Heart right ventricle (tissue), 16 donors: ENCODE measurements around the gene DESI2. TPM values are rescaled to one million over a fixed set of nuclear protein-coding genes. Genes with fewer than 3 reads are reported as not detected.

Source experiments
- ATAC-seq, 8 donors: fragments of 200-7000 bp; cut with Tn5 transposase; one replicate each; pipeline ENCODE4 v1.9.1; 2020; ENCODE audit warnings: mild to moderate bottlenecking in 8 of 8, moderate library complexity in 8 of 8, moderate number of reproducible peaks in 1 of 8
- DNase-seq, 2 donors: peaks; one replicate each; pipeline ENCODE4 v3.0.0-alpha.2; 2020
- H3K27ac ChIP-seq, 10 donors: fragments of 200-600 bp; sonication (generic) in 2 of 10; one replicate each; pipeline versions ENCODE4 v1.5.0 to v1.8.0; 2020 to 2022; ENCODE audit warnings: mild to moderate bottlenecking in 3 of 10
- H3K27me3 ChIP-seq, 7 donors: fragments of 200-600 bp; one replicate each; pipeline ENCODE4 v1.8.0; 2021 to 2022; ENCODE audit warnings: mild to moderate bottlenecking in 2 of 7
- H3K36me3 ChIP-seq, 9 donors: fragments of 200-600 bp; sonication (generic) in 1 of 9; one replicate each; pipeline versions ENCODE4 v1.5.0 to v1.8.0; 2020 to 2022; ENCODE audit warnings: mild to moderate bottlenecking in 2 of 9
- H3K4me1 ChIP-seq, 9 donors: fragments of 200-600 bp; sonication (generic) in 1 of 9; one replicate each; pipeline versions ENCODE4 v1.5.0 to v1.8.0; 2020 to 2022; ENCODE audit warnings: mild to moderate bottlenecking in 4 of 9
- H3K4me3 ChIP-seq, 10 donors: fragments of 200-600 bp; sonication (generic) in 2 of 10; one replicate each; pipeline versions ENCODE4 v1.5.0 to v1.8.0; 2020 to 2022; ENCODE audit warnings: mild to moderate bottlenecking in 7 of 10, moderate library complexity in 2 of 10
- H3K9me3 ChIP-seq, 11 donors: fragments of 200-600 bp in 10 of 11; sonication (generic) in 2 of 11; one replicate each; pipeline versions ENCODE4 v1.5.0 to v1.8.0; 2013 to 2022; ENCODE audit warnings: mild to moderate bottlenecking in 2 of 11, control low read depth in 1 of 11, moderate library complexity in 1 of 11
- WGBS, 2 donors: extraction: QIAGEN DNeasy Blood & Tissue Kit; methylation state at CpG; one replicate each; pipeline ENCODE4 v1.1.7; 2013; ENCODE audit warnings: inconsistent platforms in 1 of 2; 5-methylcytosine and 5-hydroxymethylcytosine counted together
- intact Hi-C, 10 donors: fragments of 100-400 bp; cut with DNase I; formaldehyde crosslinking; loops; one replicate each; pipeline versions ENCODE4 v1.11.1 to v1.14.2; 2022
- polyA plus RNA-seq, 2 donors: library from polyadenylated mRNA; stranded (reverse); fragments of 200-250 nt; gene quantifications; one replicate each; pipeline ENCODE4 v1.2.3, GENCODE V29; 2013
- total RNA-seq, 10 donors: library from RNA; stranded (reverse); fragmentation: NEBNext Ultra II Directional in 3 of 10; extraction: Animal tissue kit (Norgen Biotek cat#: 25700) in 3 of 10; gene quantifications; one replicate each; pipeline versions ENCODE4 v1.2.1 to v1.2.4, GENCODE V29; 2021 to 2023
- TF ChIP-seq, protein P1 (sequence below), 9 donors: fragments of 200-600 bp; sonication (generic) in 2 of 9; IDR thresholded peaks; one replicate each; pipeline versions ENCODE4 v1.5.0 to v1.8.0; 2021 to 2022; ENCODE audit warnings: antibody characterized with exemption in 9 of 9, mild to moderate bottlenecking in 5 of 9, moderate library complexity in 1 of 9
- donor health status: Arrhythmogenic right ventricular cardiomyopathy.
- donor health status: ischemic (EF 13 %, LVEDD 7.1; RV severe dilation, severe dysfunction).
- donor health status: healthy with polysubstance abuse.
- donor health status: DM: no; HTN: yes; CAD: no.
- donor health status: DM: no; HTN: no; CAD: no.
- donor health status: ischemic (EF 25% LVEDD 6.9; RV normal size, moderate dysfunction).
- donor health status: ischemic (EF 25% LVEDD 5.7; RV mildly dilated, moderate dysfunction).
- donor health status: healthy.
- donor health status: DM: yes; HTN: yes; CAD: no.
- donor health status: Ischemic cardiomyopathy.
- donor health status: ischemic (EF 35%, LVEDD 5.7; RV mildly dilated, moderate dysfunction).
- donor health status: nonischemic (EF 11% LVEDD 7.7; RV severe dilation, severe dysfunction).
- donor health status: DM: yes; HTN: yes; CAD: no.
- donor health status: PGD.
- donor health status: ischemic (EF 29% LVEDD 5.4; RV normal size, mild dysfunction).
- donor health status: nonischemic (EF 23%, LVEDD 6.1; RV moderate dilation, normal function).

Gene DESI2
- total and polyA plus RNA-seq, 12 donors: 11.7 to 24.0 (median 20.5) TPM

DNA sequence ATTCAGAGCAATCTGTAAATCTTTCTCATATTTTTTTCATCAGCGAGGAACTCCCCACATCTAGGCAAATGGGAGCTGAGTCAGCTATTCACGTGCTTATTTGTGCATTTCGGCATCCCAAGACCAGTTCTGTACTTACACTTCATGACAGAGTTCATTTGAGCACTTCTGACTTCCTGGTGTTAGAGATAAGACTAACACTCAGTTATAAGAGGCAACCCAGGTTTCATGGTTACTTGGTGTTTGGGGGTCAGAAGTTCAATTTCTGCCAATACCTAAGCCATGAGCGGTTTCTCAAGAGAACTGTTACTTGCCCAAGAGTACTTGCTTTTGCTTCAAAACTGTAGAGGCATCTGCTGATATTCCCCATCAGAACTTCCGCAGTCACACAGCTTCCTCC is 24.1 kb upstream of the DESI2 start:
- Histone ChIP-seq H3K36me3 (no peaks in the 10 kb centered on the region), H3K4me3 (no peak overlapping the region), H3K9me3 (peaks cover 0 to 12% (median 0%) of the 10 kb centered on the region in 11 donors), H3K27ac (no peak overlapping the region), H3K27me3 (no peaks in the 10 kb centered on the region), H3K4me1 (no peaks in the 10 kb centered on the region)
- 72 to 78% methylated on average over 5 of the region's 5 CpGs for WGBS, 2 donors
- DNase-seq (no peak), ATAC-seq (no peak)
- TF ChIP-seq, protein P1, sequence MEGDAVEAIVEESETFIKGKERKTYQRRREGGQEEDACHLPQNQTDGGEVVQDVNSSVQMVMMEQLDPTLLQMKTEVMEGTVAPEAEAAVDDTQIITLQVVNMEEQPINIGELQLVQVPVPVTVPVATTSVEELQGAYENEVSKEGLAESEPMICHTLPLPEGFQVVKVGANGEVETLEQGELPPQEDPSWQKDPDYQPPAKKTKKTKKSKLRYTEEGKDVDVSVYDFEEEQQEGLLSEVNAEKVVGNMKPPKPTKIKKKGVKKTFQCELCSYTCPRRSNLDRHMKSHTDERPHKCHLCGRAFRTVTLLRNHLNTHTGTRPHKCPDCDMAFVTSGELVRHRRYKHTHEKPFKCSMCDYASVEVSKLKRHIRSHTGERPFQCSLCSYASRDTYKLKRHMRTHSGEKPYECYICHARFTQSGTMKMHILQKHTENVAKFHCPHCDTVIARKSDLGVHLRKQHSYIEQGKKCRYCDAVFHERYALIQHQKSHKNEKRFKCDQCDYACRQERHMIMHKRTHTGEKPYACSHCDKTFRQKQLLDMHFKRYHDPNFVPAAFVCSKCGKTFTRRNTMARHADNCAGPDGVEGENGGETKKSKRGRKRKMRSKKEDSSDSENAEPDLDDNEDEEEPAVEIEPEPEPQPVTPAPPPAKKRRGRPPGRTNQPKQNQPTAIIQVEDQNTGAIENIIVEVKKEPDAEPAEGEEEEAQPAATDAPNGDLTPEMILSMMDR (IDR thresholded peaks at IDR 0.05): no peak
- intact Hi-C loops: no loop called here

DNA sequence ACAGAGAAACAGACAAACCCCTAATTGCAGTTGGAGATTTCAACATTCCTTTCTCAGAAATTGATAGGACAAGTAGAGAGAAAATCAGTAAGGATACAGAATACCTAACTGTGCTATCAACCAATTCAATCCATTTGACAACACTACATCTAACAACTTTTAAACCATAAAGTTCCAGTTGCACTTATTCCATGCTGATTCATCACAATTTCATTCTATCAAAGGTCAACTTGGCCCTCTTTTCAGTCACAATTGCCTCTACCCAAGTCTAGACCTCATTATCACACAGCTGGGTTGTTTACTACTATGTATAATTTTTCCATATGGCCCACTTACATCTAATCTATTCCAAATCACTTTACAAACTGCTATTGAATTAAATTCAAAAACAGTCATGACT is 19.8 kb upstream of the DESI2 start:
- intact Hi-C loops: no loop called here
- DNase-seq (no peak), ATAC-seq (no peak)
- Histone ChIP-seq H3K36me3 (no peaks in the 10 kb centered on the region), H3K27ac (no peak overlapping the region), H3K4me1 (no peaks in the 10 kb centered on the region), H3K9me3 (peaks cover 0 to 12% (median 0%) of the 10 kb centered on the region in 11 donors), H3K4me3 (no peak overlapping the region), H3K27me3 (no peaks in the 10 kb centered on the region)
- TF ChIP-seq, protein P1 (IDR thresholded peaks at IDR 0.05): no peak

DNA sequence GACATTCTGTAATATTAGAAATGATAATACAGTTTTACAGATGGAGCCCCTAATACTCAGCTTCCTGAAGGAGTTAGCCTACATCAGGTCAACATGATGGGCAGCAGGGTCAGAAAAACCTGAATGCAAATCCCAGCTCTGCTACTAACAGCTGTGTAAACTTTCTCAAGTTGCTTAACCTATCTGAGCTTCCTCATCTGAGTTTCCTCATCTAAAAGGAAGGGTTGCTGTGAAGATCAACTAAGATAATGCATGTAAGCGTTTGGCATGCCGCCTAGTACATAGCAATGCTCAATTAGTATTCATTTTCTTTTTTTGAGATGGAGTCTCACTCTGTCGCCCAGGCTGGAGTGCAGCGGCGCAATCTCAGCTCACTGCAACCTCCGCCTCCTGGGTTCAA is 18.4 kb upstream of the DESI2 start:
- no peak overlapping the region for H3K27ac ChIP-seq
- DNase-seq (no peak), ATAC-seq (no peak)
- H3K4me1 ChIP-seq: no peaks in the 10 kb centered on the region
- peaks cover 0 to 3% (median 0%) of the 10 kb centered on the region in 7 donors for H3K27me3 ChIP-seq
- no peak overlapping the region for H3K4me3 ChIP-seq
- H3K9me3 ChIP-seq: peaks cover 0 to 12% (median 0%) of the 10 kb centered on the region in 11 donors
- intact Hi-C loops: no loop called here
- WGBS, 2 donors: 92 to 96% methylated on average over 6 of the region's 6 CpGs
- TF ChIP-seq, protein P1 (IDR thresholded peaks at IDR 0.05): no peak
- H3K36me3 ChIP-seq: no peaks in the 10 kb centered on the region

DNA sequence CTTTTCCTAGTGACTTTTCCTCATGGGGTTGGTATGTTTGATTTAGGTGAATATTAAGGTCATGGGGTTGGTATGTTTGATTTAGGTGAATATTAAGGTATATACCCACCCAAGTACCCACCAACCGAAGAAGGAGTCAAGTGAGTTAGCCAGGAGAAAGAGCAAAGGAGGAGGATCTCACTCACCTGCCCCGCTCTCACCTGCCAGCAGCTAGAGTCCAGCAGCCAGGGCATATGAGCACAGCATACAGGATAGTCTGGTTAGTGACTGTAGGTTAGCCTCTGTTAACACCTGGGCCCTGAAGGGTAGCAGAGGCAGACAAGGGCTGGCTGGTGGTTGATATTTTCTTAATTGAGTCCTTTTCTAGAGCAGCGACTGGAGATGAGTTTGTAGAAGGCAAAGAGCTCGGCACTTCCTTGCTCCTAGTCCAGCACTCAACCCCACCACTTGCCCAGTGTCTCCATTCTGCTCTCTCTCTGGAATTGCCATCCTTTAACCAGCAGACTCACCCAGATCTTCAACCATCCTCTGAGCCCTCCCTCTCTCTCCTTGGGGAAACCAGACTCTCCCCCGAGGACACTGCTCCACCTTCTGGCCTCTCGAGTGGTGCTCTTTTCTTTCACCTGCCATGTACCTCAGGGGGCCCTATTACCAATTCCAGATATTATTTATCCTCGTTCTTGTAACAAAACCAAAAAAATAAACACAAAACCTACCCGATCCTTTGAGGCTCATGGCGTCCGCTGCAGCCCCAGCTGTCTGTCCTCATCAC is 16.3 kb upstream of the DESI2 start:
- TF ChIP-seq, protein P1 (IDR thresholded peaks at IDR 0.05): no peak
- H3K27ac ChIP-seq: no peak overlapping the region
- no peaks in the 10 kb centered on the region for H3K4me1 ChIP-seq
- ATAC-seq: no peak
- peaks cover 0 to 3% (median 0%) of the 10 kb centered on the region in 7 donors for H3K27me3 ChIP-seq
- no peaks in the 10 kb centered on the region for H3K36me3 ChIP-seq
- H3K9me3 ChIP-seq: peaks cover 0 to 12% (median 0%) of the 10 kb centered on the region in 11 donors
- no peak overlapping the region for H3K4me3 ChIP-seq
- intact Hi-C loops: no loop called here
- no peak for DNase-seq
- WGBS, 2 donors: 86 to 89% methylated on average over 10 of the region's 10 CpGs
